T-helper 1 cell treated with Interleukin-12 subunit alpha and Interleukin-12 subunit beta and Interleukin-4 antibody, amounts not matched to agents 30 μg/mL and 1 μg/mL, for 36 hours (primary cell): ENCODE data around the gene MYLK.

Experiments
- H3K27ac Mint-ChIP-seq: one replicate; pipeline ENCODE4 v1.8.0; 2021; ENCODE audit warnings: mild to moderate bottlenecking, mixed read lengths
- H3K27me3 Mint-ChIP-seq: one replicate; pipeline ENCODE4 v1.8.0; 2021; ENCODE audit warnings: low read depth, mixed read lengths
- H3K36me3 Mint-ChIP-seq: one replicate; pipeline ENCODE4 v1.8.0; 2021; ENCODE audit warnings: low read depth, mixed read lengths
- H3K4me1 Mint-ChIP-seq: one replicate; pipeline ENCODE4 v1.8.0; 2021; ENCODE audit warnings: low read depth, mixed read lengths
- H3K4me3 Mint-ChIP-seq: one replicate; pipeline ENCODE4 v1.8.0; 2021; ENCODE audit warnings: mild to moderate bottlenecking, moderate library complexity, mixed read lengths
- H3K9me3 Mint-ChIP-seq: one replicate; pipeline ENCODE4 v1.8.0; 2021; ENCODE audit warnings: mixed read lengths

Gene MYLK

GRCh38 chr3:123636431-123636841 lies 247.7 kb downstream of the MYLK start:
- Mint-ChIP-seq H3K4me3 (no peak overlapping the region), H3K36me3 (no peaks in the 10 kb centered on the region), H3K9me3 (no peaks in the 10 kb centered on the region), H3K27me3 (no peaks in the 10 kb centered on the region), H3K4me1 (no peaks in the 10 kb centered on the region), H3K27ac (no peak overlapping the region)

- Mint-ChIP-seq H3K9me3 (no peaks in the 10 kb centered on the region), H3K4me3 (no peak overlapping the region), H3K27me3 (no peaks in the 10 kb centered on the region), H3K27ac (no peak overlapping the region), H3K4me1 (no peaks in the 10 kb centered on the region), H3K36me3 (no peaks in the 10 kb centered on the region)
Measured at GRCh38 chr3:123635717-123636116, 248.4 kb downstream of the MYLK start.

- H3K4me1 Mint-ChIP-seq = no peaks in the 10 kb centered on the region
- H3K27ac Mint-ChIP-seq = no peak overlapping the region
- no peaks in the 10 kb centered on the region for H3K36me3 Mint-ChIP-seq
- no peak overlapping the region for H3K4me3 Mint-ChIP-seq
- H3K9me3 Mint-ChIP-seq = no peaks in the 10 kb centered on the region
- no peaks in the 10 kb centered on the region for H3K27me3 Mint-ChIP-seq
Measured at GRCh38 chr3:123635217-123635616, 248.9 kb downstream of the MYLK start.

GRCh38 chr3:123634149-123635051 lies 249.7 kb downstream of the MYLK start:
- Mint-ChIP-seq H3K27ac (no peak overlapping the region), H3K36me3 (no peaks in the 10 kb centered on the region), H3K4me3 (no peak overlapping the region), H3K9me3 (no peaks in the 10 kb centered on the region), H3K4me1 (no peaks in the 10 kb centered on the region), H3K27me3 (no peaks in the 10 kb centered on the region)

- H3K27ac Mint-ChIP-seq = no peak overlapping the region
- H3K4me1 Mint-ChIP-seq = no peaks in the 10 kb centered on the region
- no peaks in the 10 kb centered on the region for H3K9me3 Mint-ChIP-seq
- no peaks in the 10 kb centered on the region for H3K36me3 Mint-ChIP-seq
- H3K4me3 Mint-ChIP-seq = no peak overlapping the region
- H3K27me3 Mint-ChIP-seq = no peaks in the 10 kb centered on the region
Measured at GRCh38 chr3:123633530-123633929, 250.6 kb downstream of the MYLK start.

GRCh38 chr3:123632161-123632655 lies 251.9 kb downstream of the MYLK start:
- Mint-ChIP-seq H3K36me3 (no peaks in the 10 kb centered on the region), H3K27me3 (no peaks in the 10 kb centered on the region), H3K4me3 (no peak overlapping the region), H3K27ac (no peak overlapping the region), H3K9me3 (no peaks in the 10 kb centered on the region), H3K4me1 (no peaks in the 10 kb centered on the region)

DNA sequence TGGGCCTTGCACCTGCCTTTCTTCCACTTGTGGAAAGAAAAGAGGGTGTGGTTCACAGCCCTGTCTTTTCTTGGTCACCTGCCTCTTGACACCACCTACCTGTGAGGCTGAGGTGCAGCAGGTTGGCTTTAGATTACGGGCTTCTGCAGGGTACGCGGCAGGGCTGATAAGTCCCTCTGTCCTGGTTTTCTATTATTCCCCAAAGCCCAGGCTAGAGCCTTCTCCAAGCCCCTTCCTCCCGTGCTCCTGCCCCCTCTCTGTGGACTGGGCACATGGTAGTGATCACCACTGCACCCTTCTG lies 254.4 kb downstream of the MYLK start:
- Mint-ChIP-seq H3K36me3 (no peaks in the 10 kb centered on the region), H3K4me3 (no peak overlapping the region), H3K4me1 (no peaks in the 10 kb centered on the region), H3K27ac (no peak overlapping the region), H3K27me3 (no peaks in the 10 kb centered on the region), H3K9me3 (no peaks in the 10 kb centered on the region)

- no peak overlapping the region for H3K27ac Mint-ChIP-seq
- H3K4me3 Mint-ChIP-seq = no peak overlapping the region
- H3K4me1 Mint-ChIP-seq = no peaks in the 10 kb centered on the region
- no peaks in the 10 kb centered on the region for H3K9me3 Mint-ChIP-seq
- no peaks in the 10 kb centered on the region for H3K36me3 Mint-ChIP-seq
- no peaks in the 10 kb centered on the region for H3K27me3 Mint-ChIP-seq
Measured at GRCh38 chr3:123628996-123629746, 255.0 kb downstream of the MYLK start.

DNA sequence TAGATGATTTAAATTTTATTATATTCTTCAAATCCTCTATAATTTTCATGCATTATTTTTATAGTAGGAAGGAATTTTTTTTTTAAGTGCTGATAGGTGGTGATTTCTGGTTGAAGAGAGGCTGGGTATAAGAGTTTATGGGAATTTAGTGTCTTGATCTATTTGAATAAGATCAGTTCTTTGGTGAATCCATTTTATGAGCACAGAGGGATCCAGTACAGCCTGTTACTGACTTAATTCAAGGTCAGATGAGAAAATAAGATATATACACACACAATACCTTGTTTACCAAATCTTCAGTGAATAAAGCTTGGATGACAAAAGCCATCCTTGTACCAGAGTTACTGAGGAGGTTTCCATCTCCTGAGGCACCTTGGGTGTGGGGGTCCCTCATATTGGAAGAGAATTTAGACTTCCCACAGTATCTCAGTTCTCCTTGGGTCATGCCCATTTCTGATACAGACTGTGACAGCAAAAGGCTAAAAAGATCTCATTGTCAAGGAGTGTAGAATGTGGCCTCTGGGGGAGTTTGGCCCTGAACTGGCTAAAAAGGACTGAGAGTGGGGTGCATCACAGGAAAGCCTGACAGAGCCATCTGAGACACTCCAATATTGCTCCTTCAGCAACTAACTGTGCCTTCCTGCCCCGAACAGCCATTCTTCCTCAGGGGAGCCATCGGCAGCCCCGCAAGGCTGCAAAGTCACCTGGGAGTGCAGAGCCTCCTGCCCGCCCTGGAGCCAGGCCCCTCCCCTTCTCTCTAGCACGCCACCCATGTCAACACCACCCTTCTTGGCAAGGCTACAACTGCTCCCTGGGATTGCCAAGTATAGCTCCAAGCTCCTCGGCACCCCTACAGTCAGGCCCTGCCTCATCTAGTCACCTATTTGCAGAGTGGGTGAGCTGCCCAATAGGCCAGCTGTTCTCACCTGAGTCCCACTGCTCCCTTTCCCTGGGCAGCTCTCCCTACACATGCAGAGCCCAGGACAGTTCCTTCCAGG lies 256.2 kb downstream of the MYLK start:
- Mint-ChIP-seq H3K27me3 (no peaks in the 10 kb centered on the region), H3K36me3 (no peaks in the 10 kb centered on the region), H3K27ac (no peak overlapping the region)

GRCh38 chr3:123626881-123627280 lies 257.3 kb downstream of the MYLK start:
- Mint-ChIP-seq H3K36me3 (no peaks in the 10 kb centered on the region), H3K27me3 (no peaks in the 10 kb centered on the region), H3K4me1 (no peaks in the 10 kb centered on the region), H3K9me3 (no peaks in the 10 kb centered on the region), H3K27ac (no peak overlapping the region), H3K4me3 (no peak overlapping the region)

More for the DNA sequence above, 256.2 kb downstream of the MYLK start:
- Mint-ChIP-seq H3K4me3 (no peak overlapping the region), H3K9me3 (no peaks in the 10 kb centered on the region), H3K4me1 (no peaks in the 10 kb centered on the region)

GRCh38 chr3:123624302-123624701 lies 259.8 kb downstream of the MYLK start:
- H3K4me3 Mint-ChIP-seq = no peak overlapping the region
- no peaks in the 10 kb centered on the region for H3K4me1 Mint-ChIP-seq
- H3K9me3 Mint-ChIP-seq = no peaks in the 10 kb centered on the region
- no peak overlapping the region for H3K27ac Mint-ChIP-seq
- no peaks in the 10 kb centered on the region for H3K27me3 Mint-ChIP-seq
- H3K36me3 Mint-ChIP-seq = no peaks in the 10 kb centered on the region

DNA sequence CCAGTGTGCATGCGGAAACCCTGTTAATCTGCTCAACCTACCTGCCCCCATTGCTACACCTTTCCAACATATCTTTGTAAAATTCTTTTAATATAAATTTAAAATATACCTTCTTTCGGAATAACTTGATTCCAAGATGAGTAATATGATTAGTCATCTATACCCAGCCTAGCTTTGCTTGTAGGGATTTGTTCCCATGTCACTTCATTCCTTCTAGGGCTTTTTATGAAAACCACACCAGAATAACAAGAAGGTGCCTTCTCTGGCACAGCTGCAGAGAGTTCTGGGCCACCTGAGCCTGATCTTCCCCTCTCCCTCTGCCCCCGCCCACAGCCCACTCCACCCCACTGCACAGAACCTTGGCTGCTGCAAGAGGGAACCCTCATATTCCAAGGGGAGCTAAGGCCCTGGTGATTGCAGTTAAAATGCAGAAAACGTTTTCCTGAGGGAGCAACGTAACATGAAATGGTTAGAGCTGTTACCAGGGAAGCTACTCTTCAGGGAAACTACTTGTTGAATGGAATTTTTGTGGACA lies 260.7 kb downstream of the MYLK start:
- H3K27me3 Mint-ChIP-seq = no peaks in the 10 kb centered on the region
- no peak overlapping the region for H3K27ac Mint-ChIP-seq
- H3K4me1 Mint-ChIP-seq = no peaks in the 10 kb centered on the region
- no peaks in the 10 kb centered on the region for H3K36me3 Mint-ChIP-seq
- no peaks in the 10 kb centered on the region for H3K9me3 Mint-ChIP-seq
- H3K4me3 Mint-ChIP-seq = no peak overlapping the region

DNA sequence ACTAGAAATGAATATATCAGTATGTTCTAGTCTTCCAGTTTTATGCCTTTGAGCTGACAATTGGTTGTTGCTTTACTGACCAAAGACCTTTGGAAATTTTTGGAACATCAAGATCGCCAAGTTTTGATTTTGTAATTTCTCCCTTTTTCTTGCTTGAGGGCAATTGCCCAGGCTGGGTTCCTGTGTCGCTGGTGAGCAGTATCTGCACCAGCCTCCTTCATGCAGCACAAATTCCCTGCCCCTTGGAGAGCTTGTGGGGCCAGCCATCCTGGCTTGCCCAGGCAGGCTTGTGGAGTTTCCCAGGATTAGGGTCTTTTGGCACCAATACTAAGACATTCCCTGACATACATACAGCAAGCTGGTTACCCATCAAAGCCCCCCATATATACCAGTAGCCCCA lies 261.4 kb downstream of the MYLK start:
- H3K4me1 Mint-ChIP-seq = no peaks in the 10 kb centered on the region
- H3K9me3 Mint-ChIP-seq = no peaks in the 10 kb centered on the region
- H3K27ac Mint-ChIP-seq = no peak overlapping the region
- H3K27me3 Mint-ChIP-seq = no peaks in the 10 kb centered on the region
- no peak overlapping the region for H3K4me3 Mint-ChIP-seq
- no peaks in the 10 kb centered on the region for H3K36me3 Mint-ChIP-seq

GRCh38 chr3:123621850-123622189 lies 262.3 kb downstream of the MYLK start:
- Mint-ChIP-seq H3K36me3 (no peaks in the 10 kb centered on the region), H3K9me3 (no peaks in the 10 kb centered on the region), H3K4me1 (no peaks in the 10 kb centered on the region), H3K4me3 (no peak overlapping the region), H3K27ac (no peak overlapping the region), H3K27me3 (no peaks in the 10 kb centered on the region)
